ENCODE data around the gene PAN2.

DNA sequence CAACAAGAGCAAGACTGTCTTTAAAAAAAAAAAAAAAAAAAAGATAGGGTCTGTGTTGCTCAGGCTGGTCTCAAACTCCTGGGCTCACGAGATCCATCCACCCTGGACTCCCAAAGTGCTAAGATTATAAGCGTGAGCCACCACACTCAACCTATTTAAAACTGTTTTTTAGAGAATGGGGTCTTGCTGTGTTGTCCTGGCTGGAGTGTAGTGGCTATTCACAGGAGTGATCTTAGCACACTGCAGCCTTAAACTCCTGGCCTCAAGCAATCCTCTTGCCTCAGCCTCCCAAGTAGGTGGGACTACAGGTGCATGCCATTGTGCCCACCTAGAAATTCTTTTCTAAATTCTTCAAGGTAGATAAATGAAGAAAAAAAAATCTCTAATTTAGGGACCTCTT is 59.5 kb downstream of the PAN2 start:
- TF ChIP-seq, protein P1, sequence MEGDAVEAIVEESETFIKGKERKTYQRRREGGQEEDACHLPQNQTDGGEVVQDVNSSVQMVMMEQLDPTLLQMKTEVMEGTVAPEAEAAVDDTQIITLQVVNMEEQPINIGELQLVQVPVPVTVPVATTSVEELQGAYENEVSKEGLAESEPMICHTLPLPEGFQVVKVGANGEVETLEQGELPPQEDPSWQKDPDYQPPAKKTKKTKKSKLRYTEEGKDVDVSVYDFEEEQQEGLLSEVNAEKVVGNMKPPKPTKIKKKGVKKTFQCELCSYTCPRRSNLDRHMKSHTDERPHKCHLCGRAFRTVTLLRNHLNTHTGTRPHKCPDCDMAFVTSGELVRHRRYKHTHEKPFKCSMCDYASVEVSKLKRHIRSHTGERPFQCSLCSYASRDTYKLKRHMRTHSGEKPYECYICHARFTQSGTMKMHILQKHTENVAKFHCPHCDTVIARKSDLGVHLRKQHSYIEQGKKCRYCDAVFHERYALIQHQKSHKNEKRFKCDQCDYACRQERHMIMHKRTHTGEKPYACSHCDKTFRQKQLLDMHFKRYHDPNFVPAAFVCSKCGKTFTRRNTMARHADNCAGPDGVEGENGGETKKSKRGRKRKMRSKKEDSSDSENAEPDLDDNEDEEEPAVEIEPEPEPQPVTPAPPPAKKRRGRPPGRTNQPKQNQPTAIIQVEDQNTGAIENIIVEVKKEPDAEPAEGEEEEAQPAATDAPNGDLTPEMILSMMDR (IDR thresholded peaks at IDR 0.05): no peak
- no peak for TF ChIP-seq POLR2A (IDR thresholded peaks at IDR 0.05)
